ENCODE results near the gene KSR2. TPM values are rescaled to one million over a fixed set of nuclear protein-coding genes. Genes with fewer than 3 reads are reported as not detected.
"Not testable (repeated sequence)": the region's sequence is repeated elsewhere in the genome, so short reads cannot be mapped to it uniquely, and the experiment has no call there.

The KSR2 gene
- total and polyA plus RNA-seq, 2 donors: 0.02 to 0.09 TPM

DNA sequence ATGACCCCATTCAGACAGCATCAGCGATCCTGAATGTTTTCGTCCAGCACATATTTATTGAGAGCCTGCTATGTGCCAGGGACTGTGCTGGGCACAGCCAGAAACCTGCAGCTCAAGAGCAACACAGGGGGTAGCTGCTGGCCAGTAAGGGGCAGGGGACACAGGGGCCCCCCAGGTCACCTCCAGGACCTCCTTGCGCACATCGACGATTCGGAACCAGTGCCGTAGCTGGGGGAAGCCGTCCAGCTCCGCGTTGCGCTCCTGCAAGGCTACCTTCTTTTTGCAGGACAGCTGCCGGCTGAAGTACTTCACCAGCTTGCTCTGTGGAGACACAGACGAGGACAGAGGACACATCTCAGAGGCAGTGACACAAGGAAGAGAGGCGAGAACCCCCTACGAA, 108.7 kb downstream of the KSR2 start:
- DNase-seq (ENCODE audit: low read depth in 6 of 9, low spot score in 9 of 9): no peak
- Histone ChIP-seq H3K4me1 (ENCODE audit: control insufficient read depth in 2 of 2, insufficient read depth in 2 of 2, low read length in 2 of 2) (no peaks in the 10 kb centered on the region), H3K27me3 (ENCODE audit: control insufficient read depth in 2 of 2, insufficient read depth in 1 of 2, low read length in 1 of 2) (no peaks in the 10 kb centered on the region), H3K36me3 (ENCODE audit: control insufficient read depth in 2 of 2, insufficient read depth in 2 of 2, low read length in 1 of 2) (no peaks in the 10 kb centered on the region), H3K9me3 (ENCODE audit: control insufficient read depth in 2 of 2, insufficient read depth in 1 of 2, low read length in 1 of 2) (no peaks in the 10 kb centered on the region), H3K4me3 (ENCODE audit: low read length in 2 of 2) (no peak overlapping the region), H3K27ac (ENCODE audit: low read depth in 1 of 2, low read length in 1 of 2) (no peak overlapping the region)
- 93% methylated on average over 15 of the region's 15 CpGs for WGBS

DNA sequence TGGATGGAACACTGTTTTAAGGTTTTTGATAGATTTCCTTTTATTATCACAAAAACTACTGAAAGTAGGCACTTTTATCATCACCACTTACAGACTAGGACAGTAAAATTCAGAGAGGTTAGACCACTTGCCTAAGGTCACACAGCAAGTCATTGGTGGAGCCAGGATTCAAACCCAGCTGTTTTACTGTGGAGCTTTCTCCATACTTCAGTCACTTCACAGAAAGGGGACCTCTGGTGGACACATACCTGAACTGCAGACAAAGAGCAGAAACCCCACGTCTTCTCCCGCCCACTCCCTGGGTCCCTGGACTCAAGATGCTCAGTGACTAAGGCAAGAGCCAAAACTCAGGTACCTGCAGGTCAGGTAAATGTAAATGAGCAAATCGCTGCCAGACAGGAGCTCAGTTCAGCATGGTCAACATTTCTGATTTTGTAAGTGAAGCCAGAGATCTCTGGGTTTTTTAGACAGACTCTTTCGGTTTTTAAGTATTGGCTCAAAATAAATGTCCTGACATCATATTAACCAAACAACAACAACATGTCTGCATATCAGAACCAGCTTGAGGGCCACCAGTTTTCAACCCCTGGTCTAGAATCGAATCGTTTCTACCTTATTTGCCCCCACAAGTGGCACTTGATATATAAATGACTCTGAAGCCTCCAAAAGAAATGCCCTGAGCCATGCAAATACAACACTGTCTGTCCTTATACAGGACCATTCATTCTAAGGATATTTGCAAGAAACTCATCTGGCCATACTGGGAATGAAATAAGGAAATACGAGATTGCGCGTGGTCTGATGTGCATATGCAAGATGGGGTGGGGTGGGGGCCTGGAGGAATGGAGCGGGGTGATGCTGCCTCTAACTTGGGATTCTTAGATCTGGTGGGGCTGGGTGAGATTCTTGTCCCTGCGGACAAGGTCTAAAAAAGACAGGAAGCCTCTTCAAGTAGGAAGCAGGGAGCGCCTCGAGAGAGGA, 110.9 kb downstream of the KSR2 start:
- H3K4me3 ChIP-seq (ENCODE audit: low read length in 2 of 2): no peak overlapping the region
- no peaks in the 10 kb centered on the region for H3K36me3 ChIP-seq (ENCODE audit: control insufficient read depth in 2 of 2, insufficient read depth in 2 of 2, low read length in 1 of 2)
- no peaks in the 10 kb centered on the region for H3K27me3 ChIP-seq (ENCODE audit: control insufficient read depth in 2 of 2, insufficient read depth in 1 of 2, low read length in 1 of 2)
- no peaks in the 10 kb centered on the region for H3K4me1 ChIP-seq (ENCODE audit: control insufficient read depth in 2 of 2, insufficient read depth in 2 of 2, low read length in 2 of 2)
- H3K27ac ChIP-seq (ENCODE audit: low read depth in 1 of 2, low read length in 1 of 2): no peak overlapping the region
- 71% methylated on average over 13 of the region's 13 CpGs for WGBS
- peak in 4 of 9 donors; percentile 18 to 43 (median 32) for DNase-seq (ENCODE audit: low read depth in 6 of 9, low spot score in 9 of 9)
- peaks cover 0 to 7% of the 10 kb centered on the region in 2 donors for H3K9me3 ChIP-seq (ENCODE audit: control insufficient read depth in 2 of 2, insufficient read depth in 1 of 2, low read length in 1 of 2)

DNA sequence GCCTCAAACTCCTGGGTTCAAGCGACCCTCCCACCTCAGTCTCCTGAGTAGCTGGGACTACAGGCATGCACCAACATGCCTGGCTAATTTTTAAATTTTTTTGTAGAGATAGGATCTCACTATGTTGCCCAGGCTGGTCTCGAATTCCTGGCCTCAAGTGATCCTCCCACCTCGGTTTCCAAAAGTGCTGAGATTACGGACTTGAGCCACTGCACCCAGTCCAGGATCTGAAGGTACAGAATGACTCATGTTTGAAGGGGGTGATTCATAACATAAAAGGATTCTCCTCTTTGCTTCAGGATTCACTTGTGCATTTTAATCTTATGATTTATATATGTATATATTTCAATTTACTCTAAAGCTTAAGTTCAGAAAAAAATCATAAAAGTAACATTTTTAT, 111.7 kb downstream of the KSR2 start:
- H3K4me1 ChIP-seq (ENCODE audit: control insufficient read depth in 2 of 2, insufficient read depth in 2 of 2, low read length in 2 of 2); H3K27me3 ChIP-seq (ENCODE audit: control insufficient read depth in 2 of 2, insufficient read depth in 1 of 2, low read length in 1 of 2); H3K9me3 ChIP-seq (ENCODE audit: control insufficient read depth in 2 of 2, insufficient read depth in 1 of 2, low read length in 1 of 2); H3K27ac ChIP-seq (ENCODE audit: low read depth in 1 of 2, low read length in 1 of 2); H3K4me3 ChIP-seq (ENCODE audit: low read length in 2 of 2); DNase-seq (ENCODE audit: low read depth in 6 of 9, low spot score in 9 of 9); H3K36me3 ChIP-seq (ENCODE audit: control insufficient read depth in 2 of 2, insufficient read depth in 2 of 2, low read length in 1 of 2): not testable (repeated sequence)
- WGBS: 77% methylated on average over 4 of the region's 4 CpGs

DNA sequence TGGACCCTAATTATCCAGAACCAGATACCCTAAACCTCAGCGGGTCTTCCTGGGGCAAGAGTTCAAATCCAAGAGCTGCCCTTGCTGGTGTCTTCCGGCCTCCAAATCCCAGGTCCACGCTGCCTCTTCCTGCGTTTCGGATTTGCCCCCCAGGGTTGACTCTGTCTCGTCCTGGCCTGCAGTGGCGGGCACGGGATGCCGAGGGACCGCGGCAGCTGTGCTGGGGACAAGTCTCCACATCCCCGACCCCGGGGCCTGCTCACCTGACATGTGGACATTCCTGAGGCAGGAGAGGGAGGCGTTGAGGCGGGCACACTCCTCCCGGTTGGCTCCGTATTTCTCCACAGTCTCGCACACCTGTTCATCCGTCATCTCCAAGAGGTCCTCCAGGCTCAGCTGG, 113.6 kb downstream of the KSR2 start:
- no peaks in the 10 kb centered on the region for H3K4me1 ChIP-seq (ENCODE audit: control insufficient read depth in 2 of 2, insufficient read depth in 2 of 2, low read length in 2 of 2)
- no peaks in the 10 kb centered on the region for H3K36me3 ChIP-seq (ENCODE audit: control insufficient read depth in 2 of 2, insufficient read depth in 2 of 2, low read length in 1 of 2)
- no peaks in the 10 kb centered on the region for H3K27me3 ChIP-seq (ENCODE audit: control insufficient read depth in 2 of 2, insufficient read depth in 1 of 2, low read length in 1 of 2)
- WGBS: 95% methylated on average over 19 of the region's 19 CpGs
- H3K4me3 ChIP-seq (ENCODE audit: low read length in 2 of 2): no peak overlapping the region
- no peak for DNase-seq (ENCODE audit: low read depth in 6 of 9, low spot score in 9 of 9)
- H3K9me3 ChIP-seq (ENCODE audit: control insufficient read depth in 2 of 2, insufficient read depth in 1 of 2, low read length in 1 of 2): peaks cover 0 to 7% of the 10 kb centered on the region in 2 donors
- no peak overlapping the region for H3K27ac ChIP-seq (ENCODE audit: low read depth in 1 of 2, low read length in 1 of 2)

DNA sequence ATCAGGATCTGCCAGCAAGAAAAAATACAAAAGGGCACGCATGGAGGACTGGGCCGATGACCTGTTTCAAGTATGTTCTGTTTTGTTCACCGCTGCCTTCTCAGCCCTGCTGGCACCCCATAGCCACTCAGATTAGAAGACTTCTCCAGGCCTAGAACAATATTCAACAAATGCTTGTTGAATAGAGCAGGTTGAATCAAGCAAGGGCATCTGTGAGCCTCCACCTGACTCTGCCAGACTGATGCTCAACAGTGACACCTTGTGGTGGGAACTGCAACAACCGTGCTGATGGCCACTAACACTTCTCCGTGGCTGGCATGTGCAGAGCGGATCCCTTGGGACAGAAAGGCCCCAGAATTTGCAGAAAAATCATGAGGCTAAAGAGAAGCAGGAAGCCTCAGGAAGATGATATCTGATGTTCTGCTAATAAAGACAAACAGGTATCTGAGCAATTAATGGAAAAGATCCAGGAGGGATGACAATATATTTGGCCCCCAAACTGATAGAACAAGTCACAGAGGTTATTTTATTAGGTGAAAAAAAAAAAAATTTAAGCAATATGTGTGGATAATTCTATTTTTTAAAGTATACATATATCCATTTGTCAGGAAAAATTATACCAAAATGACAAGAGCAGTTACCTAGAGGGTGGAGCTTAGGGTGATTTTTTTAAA, 114.3 kb downstream of the KSR2 start:
- no peak overlapping the region for H3K4me3 ChIP-seq (ENCODE audit: low read length in 2 of 2)
- no peaks in the 10 kb centered on the region for H3K36me3 ChIP-seq (ENCODE audit: control insufficient read depth in 2 of 2, insufficient read depth in 2 of 2, low read length in 1 of 2)
- no peaks in the 10 kb centered on the region for H3K27me3 ChIP-seq (ENCODE audit: control insufficient read depth in 2 of 2, insufficient read depth in 1 of 2, low read length in 1 of 2)
- peak in 4 of 9 donors; percentile 15 to 39 (median 24) for DNase-seq (ENCODE audit: low read depth in 6 of 9, low spot score in 9 of 9)
- WGBS: 55% methylated on average over 6 of the region's 6 CpGs
- H3K9me3 ChIP-seq (ENCODE audit: control insufficient read depth in 2 of 2, insufficient read depth in 1 of 2, low read length in 1 of 2): peaks cover 0 to 7% of the 10 kb centered on the region in 2 donors
- no peaks in the 10 kb centered on the region for H3K4me1 ChIP-seq (ENCODE audit: control insufficient read depth in 2 of 2, insufficient read depth in 2 of 2, low read length in 2 of 2)
- no peak overlapping the region for H3K27ac ChIP-seq (ENCODE audit: low read depth in 1 of 2, low read length in 1 of 2)

DNA sequence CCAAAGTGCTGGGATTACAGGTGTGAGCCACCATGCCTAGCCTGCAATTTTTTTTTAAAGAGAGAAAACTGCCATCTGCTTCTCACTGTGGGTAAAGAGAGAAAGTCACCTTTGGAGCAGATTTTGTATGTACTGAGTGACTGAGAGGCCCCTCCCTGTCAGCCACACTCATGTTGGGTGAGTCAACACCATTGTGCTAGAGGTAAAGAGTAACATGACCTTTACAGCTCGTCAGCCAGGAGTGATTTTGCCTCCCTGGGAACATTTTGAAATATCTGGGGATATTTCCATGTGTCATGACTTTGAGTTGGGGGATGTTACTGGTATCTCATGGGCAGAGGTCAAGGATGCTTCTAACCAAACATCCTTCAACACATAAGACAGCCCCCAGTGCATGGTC, 115.2 kb downstream of the KSR2 start:
- peaks cover 0 to 7% of the 10 kb centered on the region in 2 donors for H3K9me3 ChIP-seq (ENCODE audit: control insufficient read depth in 2 of 2, insufficient read depth in 1 of 2, low read length in 1 of 2)
- WGBS: 75% methylated on average over 1 of the region's 1 CpG
- no peaks in the 10 kb centered on the region for H3K36me3 ChIP-seq (ENCODE audit: control insufficient read depth in 2 of 2, insufficient read depth in 2 of 2, low read length in 1 of 2)
- DNase-seq (ENCODE audit: low read depth in 6 of 9, low spot score in 9 of 9): no peak
- H3K4me3 ChIP-seq (ENCODE audit: low read length in 2 of 2): no peak overlapping the region
- H3K27ac ChIP-seq (ENCODE audit: low read depth in 1 of 2, low read length in 1 of 2): no peak overlapping the region
- H3K27me3 ChIP-seq (ENCODE audit: control insufficient read depth in 2 of 2, insufficient read depth in 1 of 2, low read length in 1 of 2): no peaks in the 10 kb centered on the region
- no peaks in the 10 kb centered on the region for H3K4me1 ChIP-seq (ENCODE audit: control insufficient read depth in 2 of 2, insufficient read depth in 2 of 2, low read length in 2 of 2)

DNA sequence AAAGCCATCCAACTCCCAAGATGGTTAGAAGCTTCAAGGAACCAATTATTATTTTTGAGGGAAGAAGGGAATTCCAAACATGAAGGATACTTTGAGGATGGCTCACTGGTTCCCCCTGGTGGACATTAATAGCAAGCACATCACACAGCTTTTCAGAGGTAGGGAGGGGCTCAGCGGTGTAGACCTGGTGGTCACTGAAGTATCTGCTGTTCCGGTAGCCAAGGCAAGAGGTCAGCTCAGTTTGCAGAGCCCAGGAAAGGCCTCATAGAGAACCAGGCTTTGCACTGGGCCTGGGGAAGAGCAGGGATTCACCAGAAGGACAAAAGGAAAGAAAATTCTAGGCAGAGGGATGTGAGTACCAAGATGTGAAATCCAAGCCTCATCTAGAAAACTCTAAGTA, 118.7 kb downstream of the KSR2 start:
- Histone ChIP-seq H3K27me3 (ENCODE audit: control insufficient read depth in 2 of 2, insufficient read depth in 1 of 2, low read length in 1 of 2) (peaks cover 0 to 6% of the 10 kb centered on the region in 2 donors), H3K9me3 (ENCODE audit: control insufficient read depth in 2 of 2, insufficient read depth in 1 of 2, low read length in 1 of 2) (peaks cover 0 to 7% of the 10 kb centered on the region in 2 donors), H3K4me1 (ENCODE audit: control insufficient read depth in 2 of 2, insufficient read depth in 2 of 2, low read length in 2 of 2) (no peaks in the 10 kb centered on the region), H3K36me3 (ENCODE audit: control insufficient read depth in 2 of 2, insufficient read depth in 2 of 2, low read length in 1 of 2) (no peaks in the 10 kb centered on the region), H3K4me3 (ENCODE audit: low read length in 2 of 2) (no peak overlapping the region), H3K27ac (ENCODE audit: low read depth in 1 of 2, low read length in 1 of 2) (no peak overlapping the region)
- DNase-seq (ENCODE audit: low read depth in 6 of 9, low spot score in 9 of 9): peak in 1 of 9 donors; percentile 15
- 23% methylated on average over 2 of the region's 2 CpGs for WGBS

DNA sequence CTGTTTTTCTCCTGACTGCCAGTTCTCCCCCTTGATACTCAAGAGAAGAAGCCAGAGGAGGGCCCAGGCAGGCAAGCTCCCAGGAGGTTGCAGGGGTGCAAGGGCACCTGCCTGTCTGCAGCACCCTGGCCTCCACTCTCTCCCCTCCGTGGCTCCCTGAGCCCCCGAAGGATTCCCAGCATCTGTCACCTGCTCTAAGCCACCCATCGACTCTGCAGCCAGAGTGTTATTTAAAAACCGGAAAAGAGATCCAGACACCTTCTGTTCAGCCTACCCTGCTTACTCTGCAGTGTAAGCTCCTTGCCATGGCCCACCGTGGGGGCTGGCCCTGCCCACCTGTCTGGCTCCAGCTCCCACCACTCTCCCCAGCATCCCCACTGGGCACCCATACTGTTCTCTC, 121.4 kb downstream of the KSR2 start:
- H3K27me3 ChIP-seq (ENCODE audit: control insufficient read depth in 2 of 2, insufficient read depth in 1 of 2, low read length in 1 of 2): peaks cover 0 to 6% of the 10 kb centered on the region in 2 donors
- H3K4me3 ChIP-seq (ENCODE audit: low read length in 2 of 2): no peak overlapping the region
- no peak overlapping the region for H3K27ac ChIP-seq (ENCODE audit: low read depth in 1 of 2, low read length in 1 of 2)
- no peak for DNase-seq (ENCODE audit: low read depth in 6 of 9, low spot score in 9 of 9)
- H3K9me3 ChIP-seq (ENCODE audit: control insufficient read depth in 2 of 2, insufficient read depth in 1 of 2, low read length in 1 of 2): no peaks in the 10 kb centered on the region
- no peaks in the 10 kb centered on the region for H3K36me3 ChIP-seq (ENCODE audit: control insufficient read depth in 2 of 2, insufficient read depth in 2 of 2, low read length in 1 of 2)
- H3K4me1 ChIP-seq (ENCODE audit: control insufficient read depth in 2 of 2, insufficient read depth in 2 of 2, low read length in 2 of 2): no peaks in the 10 kb centered on the region
- WGBS: 56% methylated on average over 5 of the region's 5 CpGs

DNA sequence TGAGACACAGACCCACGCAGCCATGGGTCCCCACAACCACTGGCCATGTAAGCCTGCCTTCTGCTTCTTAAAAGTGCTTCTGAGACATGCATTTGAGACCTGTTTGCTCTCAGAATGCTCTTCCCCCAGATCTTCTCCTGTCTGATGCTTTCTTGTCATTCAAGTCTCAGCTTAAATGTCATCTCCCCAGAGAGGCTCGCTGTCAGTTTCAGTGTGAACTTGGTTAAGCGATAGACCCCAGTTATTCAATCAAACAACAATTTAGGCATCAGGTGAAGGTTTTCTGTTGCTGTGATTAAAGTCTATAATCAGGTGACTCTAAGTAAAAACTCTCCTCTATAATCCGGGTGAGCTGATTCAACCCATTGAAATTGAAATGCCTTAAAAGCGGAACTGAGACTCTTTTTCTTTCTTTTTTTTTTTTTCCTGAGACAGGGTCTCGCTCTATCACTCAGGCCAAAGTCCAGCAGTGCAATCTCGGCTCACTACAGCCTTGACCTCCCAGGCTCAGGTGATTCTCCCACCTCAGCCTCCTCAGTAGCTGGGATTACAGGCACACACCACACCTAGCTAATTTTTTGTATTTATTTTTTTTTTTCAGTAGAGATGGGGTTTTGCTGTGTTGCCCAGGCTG, 123.4 kb downstream of the KSR2 start:
- DNase-seq (ENCODE audit: low read depth in 6 of 9, low spot score in 9 of 9): no peak
- Histone ChIP-seq H3K27ac (ENCODE audit: low read depth in 1 of 2, low read length in 1 of 2) (no peak overlapping the region), H3K4me3 (ENCODE audit: low read length in 2 of 2) (no peak overlapping the region), H3K27me3 (ENCODE audit: control insufficient read depth in 2 of 2, insufficient read depth in 1 of 2, low read length in 1 of 2) (peaks cover 0 to 6% of the 10 kb centered on the region in 2 donors), H3K4me1 (ENCODE audit: control insufficient read depth in 2 of 2, insufficient read depth in 2 of 2, low read length in 2 of 2) (no peaks in the 10 kb centered on the region), H3K36me3 (ENCODE audit: control insufficient read depth in 2 of 2, insufficient read depth in 2 of 2, low read length in 1 of 2) (no peaks in the 10 kb centered on the region), H3K9me3 (ENCODE audit: control insufficient read depth in 2 of 2, insufficient read depth in 1 of 2, low read length in 1 of 2) (no peaks in the 10 kb centered on the region)
- WGBS: 81% methylated on average over 7 of the region's 7 CpGs
